Stimulated activated CD8-positive, alpha-beta memory T cell treated with anti-CD3 and anti-CD28 coated beads, Interleukin-7, amount 100 ng/mL, for 48 hours (primary cell): ENCODE results near the gene KRTAP4-12.
"Not testable (repeated sequence)": the region's sequence is repeated elsewhere in the genome, so short reads cannot be mapped to it uniquely, and the experiment has no call there.

Experiments used
- DNase-seq, 2 donors: peaks; one replicate each; pipeline ENCODE4 v3.0.0-alpha.2; 2020; ENCODE audit warnings: low read depth in 1 of 2; ENCODE audit errors: extremely low read depth in 1 of 2

KRTAP4-12 gene

DNA sequence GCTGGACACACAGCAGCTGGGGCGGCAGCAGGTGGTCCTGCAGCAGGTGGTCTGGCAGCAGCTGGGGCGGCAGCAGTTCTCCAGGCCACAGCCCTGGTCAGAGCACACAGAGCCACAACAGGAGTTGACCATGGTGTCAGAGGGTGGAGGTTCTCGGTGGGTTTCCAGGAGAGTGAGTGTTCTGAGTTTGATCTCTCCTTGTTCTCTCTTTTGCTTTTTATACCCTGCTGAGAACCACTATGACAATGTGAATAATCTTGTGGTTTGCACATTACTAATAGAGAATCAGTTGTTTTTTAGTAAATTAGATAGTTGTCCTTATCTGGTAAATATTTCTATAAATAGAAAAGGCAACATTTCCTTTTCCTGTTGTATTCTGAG, at the start of gene KRTAP4-12:
Gene KRTAP4-12, minus strand, starts transcription at position 192 of the 381 bp plus-strand sequence. Its CDS starts 60 bp downstream, at position 132.
- DNase-seq: not testable (repeated sequence)

DNA sequence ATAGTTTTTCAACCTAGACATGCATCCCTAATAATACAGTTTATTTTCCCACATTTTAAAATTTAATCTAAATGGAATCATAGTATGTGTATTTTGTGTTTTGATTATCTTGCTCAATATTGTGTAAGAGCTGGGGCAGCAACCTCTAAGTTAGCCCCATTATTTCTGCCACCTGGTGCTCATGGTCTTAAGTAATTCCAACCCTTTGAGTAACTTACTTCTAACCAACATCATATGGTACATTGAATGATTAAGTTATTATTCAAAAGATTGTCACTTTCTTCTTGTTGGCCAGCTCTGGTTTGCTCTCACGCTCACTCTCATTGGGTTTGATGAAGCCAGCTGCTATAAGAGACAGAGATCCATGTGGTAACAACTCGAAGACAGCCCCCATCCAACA, 47.9 kb upstream of the KRTAP4-12 start:
- no peak for DNase-seq

DNA sequence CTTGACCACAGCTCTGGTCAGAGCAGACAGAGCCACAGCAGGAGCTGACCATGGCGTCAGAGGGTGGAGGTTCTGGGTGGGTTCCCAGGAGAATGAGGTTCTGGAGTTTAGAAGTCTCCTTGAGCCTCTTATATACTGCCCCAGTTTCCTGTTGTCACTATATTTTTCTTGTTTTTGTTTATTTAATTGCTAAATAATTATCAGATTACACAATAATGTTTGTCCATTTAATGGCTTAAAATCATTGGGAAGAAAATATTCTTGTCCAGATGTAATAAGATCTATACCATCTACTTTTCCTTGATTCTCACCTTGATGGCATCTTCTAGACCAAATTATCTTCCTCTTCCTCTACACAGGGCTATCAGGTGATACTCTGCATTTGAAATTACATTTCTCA, 44.1 kb upstream of the KRTAP4-12 start, which contains the start of gene KRTAP4-3:
Gene KRTAP4-3, minus strand, starts transcription at position 101 of the 400 bp plus-strand sequence. Its CDS starts 49 bp downstream, at position 52.
- no peak for DNase-seq

DNA sequence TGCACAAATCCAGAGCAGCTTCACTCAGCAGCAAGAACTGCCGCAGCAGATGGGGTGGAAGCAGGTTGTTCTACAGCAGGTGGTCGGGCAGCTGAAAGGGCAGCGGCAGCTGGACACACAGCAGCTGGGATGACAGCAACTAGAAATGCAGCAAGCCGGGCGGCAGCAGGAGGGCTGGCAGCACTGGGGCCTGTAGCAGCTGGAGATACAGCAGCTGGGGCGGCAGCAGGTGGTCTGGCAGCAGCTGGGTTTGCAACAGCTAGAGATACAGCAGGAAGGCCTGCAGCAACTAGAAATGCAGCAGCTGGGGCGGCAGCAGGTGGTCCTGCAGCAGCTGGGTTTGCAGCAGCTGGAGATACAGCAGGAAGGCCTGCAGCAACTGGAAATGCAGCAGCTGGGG, 43.6 kb upstream of the KRTAP4-12 start:
- DNase-seq: no peak

DNA sequence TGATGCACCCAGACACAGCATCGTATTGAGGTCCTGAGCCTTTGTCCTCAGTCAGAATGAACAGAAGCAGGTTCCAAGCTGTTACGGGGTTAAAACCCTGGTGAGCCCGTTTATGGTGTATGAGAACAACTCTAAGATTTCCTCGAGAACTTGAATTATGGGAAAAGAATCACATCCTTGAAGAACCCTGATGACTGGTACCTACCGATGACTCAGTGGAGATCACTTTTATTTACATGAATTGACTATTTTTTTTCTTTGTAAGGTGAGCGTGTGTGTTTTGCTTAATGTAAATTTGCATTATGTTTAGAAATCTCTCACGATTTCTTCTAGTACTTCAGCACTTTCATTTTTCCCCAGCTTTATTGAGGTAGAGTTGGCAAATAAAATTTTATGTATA, 39.8 kb upstream of the KRTAP4-12 start:
- no peak for DNase-seq

DNA sequence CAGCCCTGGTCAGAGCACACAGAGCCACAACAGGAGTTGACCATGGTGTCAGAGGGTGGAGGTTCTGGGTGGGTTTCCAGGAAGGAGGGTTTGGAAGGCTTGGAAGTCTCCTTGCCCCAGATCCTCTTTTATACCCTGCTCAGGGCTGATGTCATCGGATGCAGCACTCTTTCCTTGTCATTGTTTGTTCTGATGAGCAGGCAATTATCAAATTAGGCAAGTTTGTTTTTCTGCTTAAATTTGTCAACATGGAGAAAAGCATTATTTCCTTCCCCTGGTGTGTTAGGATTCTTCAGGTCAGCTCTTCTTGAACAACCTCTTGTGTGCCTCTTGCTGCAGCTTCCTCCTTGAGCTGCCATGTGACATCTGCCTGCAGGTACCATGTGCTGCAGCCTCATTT, 36.7 kb upstream of the KRTAP4-12 start, which contains the start of gene KRTAP4-4:
Gene KRTAP4-4, minus strand, starts transcription at position 101 of the 400 bp plus-strand sequence. Its CDS starts 57 bp downstream, at position 44.
- DNase-seq: no peak

DNA sequence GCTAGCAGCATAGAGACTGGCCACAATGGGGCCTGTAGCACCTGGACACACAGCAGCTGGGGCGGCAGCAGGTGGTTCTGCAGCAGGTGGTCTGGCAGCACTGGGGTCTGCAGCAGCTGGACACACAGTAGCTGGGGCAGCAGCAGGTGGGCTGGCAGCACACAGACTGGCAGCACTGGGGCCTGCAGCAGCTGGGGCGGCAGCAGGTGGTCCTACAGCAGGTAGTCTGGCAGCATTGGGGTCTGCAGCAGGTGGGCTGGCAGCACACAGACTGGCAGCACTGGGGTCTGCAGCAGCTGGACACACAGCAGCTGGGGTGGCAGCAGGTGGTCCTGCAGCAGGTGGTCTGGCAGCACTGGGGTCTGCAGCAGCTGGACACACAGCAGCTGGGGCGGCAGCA, 36.2 kb upstream of the KRTAP4-12 start:
- not testable (repeated sequence) for DNase-seq

DNA sequence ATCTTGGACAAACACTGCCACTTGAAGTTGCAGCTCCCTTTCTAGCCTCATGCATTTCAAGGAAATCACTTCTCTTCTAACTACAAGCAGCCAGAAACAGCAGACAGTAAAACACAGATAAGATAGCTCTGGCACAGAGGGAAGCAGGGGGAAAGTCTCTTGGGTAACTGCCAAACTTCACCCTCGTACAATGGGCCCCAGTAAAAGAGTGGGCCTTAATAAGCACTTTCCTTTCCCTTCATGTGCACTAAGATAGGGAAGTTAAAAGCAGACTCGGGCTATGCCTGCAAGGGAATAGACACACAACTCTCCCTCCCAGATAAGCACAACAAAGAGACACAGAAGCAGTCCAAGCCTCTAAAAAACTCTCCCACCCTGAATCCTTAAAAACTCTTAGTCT, 29.9 kb upstream of the KRTAP4-12 start:
- no peak for DNase-seq

DNA sequence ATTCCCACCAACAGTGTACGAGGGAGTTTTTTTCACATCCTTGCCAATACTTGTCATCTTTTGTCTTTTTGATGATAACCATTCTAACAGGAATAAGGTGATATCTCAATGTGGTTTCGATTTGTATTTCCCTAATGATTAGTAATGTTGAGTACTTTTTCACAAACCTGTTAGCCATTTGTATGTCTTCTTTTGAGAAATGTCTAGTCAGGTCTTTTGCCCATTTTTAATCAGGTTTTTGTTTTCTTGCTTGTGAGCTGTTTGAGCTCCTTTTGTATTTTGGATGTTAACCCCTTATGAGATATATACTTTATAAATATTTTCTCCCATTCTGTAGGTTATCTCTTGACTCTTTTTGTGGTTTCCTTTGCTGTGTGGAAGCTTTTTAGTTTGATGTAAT, 27.5 kb upstream of the KRTAP4-12 start:
- DNase-seq: no peak

DNA sequence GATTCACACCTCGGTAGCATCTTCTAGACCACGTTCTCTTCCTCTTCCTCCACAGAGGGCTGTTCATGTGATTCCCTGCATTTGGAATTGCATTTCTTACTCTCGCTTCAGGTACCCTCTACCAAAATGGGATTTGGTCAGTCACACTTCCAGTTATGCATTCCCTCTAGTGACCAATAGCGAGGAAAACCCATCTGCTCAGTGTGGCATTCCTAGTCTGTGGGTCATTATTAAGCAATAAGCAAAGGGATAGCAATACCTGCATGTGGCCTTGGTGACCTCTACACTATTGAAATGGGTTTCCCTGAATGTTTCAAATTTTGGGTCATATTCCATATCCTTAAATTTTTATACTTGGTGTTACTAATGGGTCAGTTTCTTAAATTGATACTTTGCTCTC, 26.0 kb upstream of the KRTAP4-12 start:
- DNase-seq: no peak

DNA sequence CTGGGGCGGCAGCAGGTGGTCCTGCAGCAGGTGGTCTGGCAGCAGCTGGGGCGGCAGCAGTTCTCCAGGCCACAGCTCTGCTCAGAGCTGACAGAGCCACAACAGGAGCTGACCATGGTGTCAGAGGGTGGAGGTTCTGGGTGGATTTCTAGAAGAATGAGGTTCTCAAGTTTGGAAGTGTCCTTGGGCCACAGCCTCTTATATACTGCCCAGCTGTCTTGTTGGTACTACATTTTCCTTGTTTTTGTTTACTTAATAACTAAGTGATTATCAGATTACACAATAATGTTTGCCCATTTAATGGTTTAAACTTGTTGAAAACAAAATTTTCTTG, 25.6 kb upstream of the KRTAP4-12 start, which contains the start of gene KRTAP4-5:
Gene KRTAP4-5, minus strand, starts transcription at position 174 of the 334 bp plus-strand sequence. Its CDS starts 58 bp downstream, at position 116.
- DNase-seq: no peak

DNA sequence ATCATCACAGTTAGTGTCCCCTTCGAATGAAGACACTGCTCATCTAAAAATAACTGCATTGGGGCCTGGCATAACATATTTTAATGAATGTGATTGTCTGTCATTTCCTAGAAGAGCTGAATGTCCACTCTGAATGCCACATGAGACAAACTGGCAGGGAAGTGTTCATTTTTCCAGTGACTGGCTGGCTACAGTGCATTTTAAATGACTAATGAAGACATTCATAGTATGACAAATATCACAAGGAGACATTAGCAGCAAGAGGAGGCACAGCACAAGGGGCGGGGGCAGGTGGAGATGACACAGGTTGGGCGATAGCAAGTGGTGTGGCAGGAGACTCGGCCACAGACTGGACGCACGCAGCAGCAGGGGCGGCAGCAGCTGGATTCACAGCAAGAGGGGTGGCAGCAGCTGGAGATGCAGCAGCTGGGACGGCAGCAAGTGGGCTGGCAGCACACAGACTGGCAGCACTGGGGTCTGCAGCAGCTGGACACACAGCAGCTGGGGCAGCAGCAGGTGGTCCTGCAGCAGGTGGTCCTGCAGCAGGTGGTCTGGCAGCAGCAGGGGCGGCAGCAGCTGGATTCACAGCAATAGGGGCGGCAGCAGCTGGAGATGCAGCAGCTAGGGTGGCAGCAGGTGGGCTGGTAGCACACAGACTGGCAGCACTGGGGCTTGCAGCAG, 25.1 kb upstream of the KRTAP4-12 start:
- DNase-seq: not testable (repeated sequence)

DNA sequence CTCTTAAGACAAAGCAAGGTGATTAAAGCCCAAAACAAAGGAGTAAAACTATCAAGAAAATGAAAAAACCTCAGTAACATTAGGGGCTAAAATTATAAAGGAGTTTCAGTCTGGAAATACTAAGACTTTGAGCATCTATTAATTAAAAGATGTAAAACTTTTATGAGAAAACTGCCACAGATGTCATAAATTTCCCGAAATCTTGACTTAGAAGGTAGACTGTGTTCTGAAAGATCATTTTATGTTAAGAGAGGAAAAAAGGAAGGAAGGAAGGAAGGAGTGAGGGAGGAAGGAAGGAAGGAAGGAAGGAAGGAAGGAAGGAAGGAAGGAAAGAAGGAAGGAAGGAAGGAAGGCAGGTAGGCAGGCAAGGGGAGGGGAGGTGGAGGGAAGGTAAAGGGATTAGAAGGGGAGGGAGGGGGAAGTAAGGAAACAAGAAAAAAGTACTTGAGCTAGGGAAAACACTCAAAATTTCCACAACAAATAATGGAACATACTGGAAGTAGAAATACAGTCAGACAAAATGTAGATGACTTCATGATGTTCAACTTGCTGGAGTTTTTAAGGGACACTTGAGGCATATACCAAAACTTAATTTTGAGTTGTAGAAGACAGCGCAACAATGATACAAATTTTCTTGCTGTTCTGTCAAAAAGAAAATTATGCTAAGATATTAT, 23.7 kb upstream of the KRTAP4-12 start:
- no peak for DNase-seq

DNA sequence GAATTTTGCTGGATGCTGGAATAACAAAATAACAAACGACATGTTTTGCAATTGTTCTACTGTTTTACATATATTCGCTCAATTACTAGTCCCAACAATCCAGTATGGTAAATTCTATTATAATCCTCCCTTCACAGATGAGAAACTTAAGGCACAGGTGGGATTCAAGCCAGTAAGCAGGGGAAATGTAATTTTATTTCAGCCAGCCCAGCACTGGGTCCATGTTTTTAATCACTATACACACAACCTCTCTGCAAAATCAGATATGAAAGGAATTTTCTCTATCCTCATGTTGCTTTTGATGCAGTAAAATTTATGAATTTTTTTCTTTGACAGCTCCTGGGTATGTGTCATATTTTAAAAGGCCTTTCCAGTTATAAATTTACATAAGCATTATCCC, 21.3 kb upstream of the KRTAP4-12 start:
- no peak for DNase-seq

DNA sequence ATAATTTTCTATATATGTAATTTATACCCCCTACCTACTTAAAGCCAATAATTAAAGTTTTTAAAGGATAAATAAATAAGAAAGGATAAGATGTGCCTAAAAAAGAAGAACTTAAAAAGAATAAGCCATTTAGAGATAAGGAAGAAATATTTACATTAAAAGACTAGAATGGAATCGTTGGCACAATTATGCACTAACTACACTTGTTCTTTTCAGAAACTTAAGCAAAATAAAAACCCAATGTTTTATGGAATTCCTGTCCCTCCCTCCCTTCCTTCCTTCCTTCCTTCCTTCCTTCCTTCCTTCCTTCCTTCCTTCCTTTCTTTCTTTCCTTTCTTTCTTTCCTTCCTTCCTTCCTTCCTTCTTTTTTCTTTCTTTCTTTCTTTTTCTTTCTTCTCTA, 20.9 kb upstream of the KRTAP4-12 start:
- no peak for DNase-seq

DNA sequence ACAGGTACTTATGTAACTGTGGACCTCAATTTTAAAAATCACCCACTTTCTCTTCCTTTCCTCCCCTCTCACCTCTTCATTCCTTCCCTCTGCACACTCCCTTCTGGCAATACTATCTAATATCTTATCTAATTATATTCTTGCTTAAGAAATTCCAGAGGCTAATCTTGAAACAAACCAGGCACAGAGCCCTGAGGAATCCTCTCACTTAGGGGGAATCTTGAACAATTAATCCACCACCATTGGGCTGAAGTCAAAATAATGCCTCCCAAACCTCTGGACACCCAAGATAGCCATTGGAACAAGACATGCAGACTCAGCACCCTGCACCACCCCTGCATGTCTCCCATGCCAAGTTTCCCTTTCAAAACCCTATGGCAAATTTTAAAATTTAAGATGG, 17.4 kb upstream of the KRTAP4-12 start:
- DNase-seq: no peak

DNA sequence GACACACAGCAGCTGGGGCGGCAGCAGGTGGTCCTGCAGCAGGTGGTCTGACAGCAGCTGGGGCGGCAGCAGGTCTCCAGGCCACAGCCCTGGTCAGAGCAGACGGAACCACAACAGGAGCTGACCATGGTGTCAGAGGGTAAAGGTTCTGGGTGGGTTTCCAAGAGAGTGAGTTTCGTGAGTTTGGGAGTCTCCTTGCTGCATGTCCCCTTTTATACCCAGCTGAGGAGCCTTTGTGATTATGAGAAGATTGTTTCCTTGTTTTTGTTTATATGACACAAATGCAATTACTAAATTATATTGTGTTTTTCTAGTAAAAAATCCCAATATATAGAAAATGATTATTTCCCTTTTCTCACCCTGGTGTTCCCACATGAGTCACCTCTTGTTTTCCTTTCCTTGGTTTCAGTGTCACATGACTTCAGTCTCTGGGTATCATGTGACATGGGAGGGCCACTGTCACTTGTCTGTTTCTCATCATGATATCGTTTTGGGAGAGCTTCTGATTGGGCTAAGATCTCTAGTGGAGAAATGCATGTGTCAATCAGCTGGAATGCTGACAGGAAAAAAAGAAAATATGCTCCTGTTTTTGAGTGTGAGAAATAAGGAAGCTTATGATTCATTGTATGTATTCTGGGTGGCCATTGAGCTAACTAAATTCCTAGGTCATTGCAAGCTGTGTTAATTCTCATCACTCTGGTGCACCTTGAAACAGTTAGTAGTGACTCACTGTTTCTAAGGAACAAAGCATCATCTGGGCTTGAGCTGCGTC, 16.6 kb upstream of the KRTAP4-12 start, which contains the start of gene KRTAP4-6:
Gene KRTAP4-6, minus strand, starts transcription at position 185 of the 772 bp plus-strand sequence. Its CDS starts 57 bp downstream, at position 128.
- DNase-seq: no peak

DNA sequence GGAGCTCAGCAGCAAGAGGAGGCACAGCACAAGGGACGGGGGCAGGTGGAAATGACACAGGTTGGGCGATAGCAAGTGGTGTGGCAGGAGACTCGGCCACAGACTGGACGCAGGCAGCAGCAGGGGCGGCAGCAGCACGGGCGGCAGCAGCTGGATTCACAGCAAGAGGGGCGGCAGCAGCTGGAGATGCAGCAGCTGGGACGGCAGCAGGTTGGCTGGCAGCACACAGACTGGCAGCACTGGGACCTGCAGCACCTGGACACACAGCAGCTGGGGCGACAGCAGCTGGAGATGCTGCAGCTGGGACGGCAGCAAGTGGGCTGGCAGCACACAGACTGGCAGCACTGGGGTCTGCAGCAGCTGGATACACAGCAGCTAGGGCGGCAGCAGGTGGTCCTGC, 15.9 kb upstream of the KRTAP4-12 start:
- not testable (repeated sequence) for DNase-seq

DNA sequence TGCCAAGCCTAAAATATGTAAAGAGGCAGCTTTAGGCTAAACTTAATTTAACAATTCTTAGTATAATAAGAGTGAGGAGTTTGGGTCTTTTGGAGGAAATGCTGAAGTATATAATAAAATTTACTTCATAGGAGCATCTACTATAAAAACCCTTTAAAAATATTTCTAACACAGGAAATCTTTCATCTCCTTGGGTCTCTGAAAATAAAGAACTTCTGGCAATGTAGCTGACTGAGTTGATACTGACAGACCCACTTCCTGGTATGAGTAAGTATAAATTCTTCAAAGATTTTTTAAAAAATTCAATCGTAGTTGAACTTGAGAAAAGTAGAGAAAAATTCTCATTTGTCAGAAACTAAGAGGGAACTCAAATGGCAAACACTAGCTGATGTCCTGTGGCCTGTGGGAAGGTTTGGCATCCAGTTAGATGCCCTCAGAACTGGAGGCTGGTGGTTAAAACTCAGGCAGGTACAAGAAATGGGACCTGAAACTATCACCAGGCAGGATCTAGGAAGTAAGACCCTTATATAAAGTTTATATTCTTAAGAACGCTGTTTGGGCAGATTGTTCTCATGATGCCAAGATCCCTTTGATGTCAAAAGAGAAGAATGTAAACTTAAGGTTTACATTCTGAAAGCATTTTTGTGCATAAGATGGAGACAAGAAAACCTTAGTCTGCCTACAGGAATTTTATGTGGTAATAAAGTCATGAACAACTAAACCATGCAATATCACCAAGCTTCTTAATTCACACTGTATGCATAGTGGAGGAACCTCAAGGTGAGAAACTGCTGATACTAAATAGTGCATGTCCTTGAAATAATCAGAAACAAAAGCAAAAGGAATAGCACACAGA, 10.1 kb upstream of the KRTAP4-12 start:
- DNase-seq: no peak

DNA sequence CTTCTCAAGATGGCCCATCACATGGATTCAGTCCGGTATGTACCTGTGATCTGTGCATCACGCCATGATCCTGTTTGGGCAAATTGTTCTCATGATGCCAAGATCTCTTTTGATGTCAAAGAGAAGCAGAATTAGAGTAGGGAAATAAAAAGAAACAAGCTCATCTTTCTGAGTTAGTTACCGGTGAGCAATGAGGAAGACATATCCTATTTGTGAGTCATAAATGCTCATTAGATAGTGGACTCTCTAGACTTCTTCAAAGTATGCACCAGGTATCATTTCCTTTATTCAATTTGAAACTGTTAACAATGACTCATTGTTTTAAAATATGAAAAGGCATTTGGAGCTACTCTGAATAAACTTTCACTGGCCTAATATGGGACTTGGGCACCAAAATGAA, 8.0 kb upstream of the KRTAP4-12 start:
- no peak for DNase-seq
